Measurements from ENCODE around the gene WDR7.

- TF ChIP-seq CTCF (IDR thresholded peaks at IDR 0.05) (no peak), EP300 (IDR thresholded peaks at IDR 0.05) (no peak)
These were observed 429.3 kb downstream of the WDR7 start for GRCh38 chr18:57080479-57080878.
